Kidney epithelial cell (primary cell): ENCODE measurements around the gene GRB7. TPM values are rescaled to one million over a fixed set of nuclear protein-coding genes. Genes with fewer than 3 reads are reported as not detected.
"Not testable (repeated sequence)": the region's sequence is repeated elsewhere in the genome, so short reads cannot be mapped to it uniquely, and the experiment has no call there.

Experiments
- DNase-seq: peaks from one replicate; pipeline ENCODE4 v3.0.0-alpha.2; 2010; ENCODE audit warnings: low read depth
- H3K27me3 ChIP-seq: 2 replicates; pipeline ENCODE4 v1.6.0; 2011; ENCODE audit warnings: low read length; ENCODE audit not compliant: control insufficient read depth, insufficient read depth
- H3K36me3 ChIP-seq: 2 replicates; pipeline ENCODE4 v1.5.1; 2011; ENCODE audit warnings: low read length; ENCODE audit not compliant: control insufficient read depth, insufficient read depth
- H3K4me3 ChIP-seq: 2 replicates; pipeline ENCODE4 v1.5.1; 2011; ENCODE audit warnings: low read depth, mild to moderate bottlenecking, control low read depth, low read length
- CTCF ChIP-seq: IDR thresholded peaks from 2 replicates; pipeline ENCODE4 v1.5.1; 2011; ENCODE audit warnings: mild to moderate bottlenecking, moderate library complexity, low read length, control low read depth, inconsistent platforms; ENCODE audit not compliant: insufficient read depth, poor library complexity, severe bottlenecking
- total RNA-seq: library from RNA; depleted of rRNA; stranded (reverse); fragments of >200 nt; gene quantifications from 2 replicates; pipeline ENCODE4 v1.2.3, GENCODE V29; 2015

GRB7 gene
- total RNA-seq, 1 donor from 2014 or later, result 21.2 TPM

GRCh38 chr17:39761861-39762496 lies 24.2 kb downstream of the GRB7 start:
- Histone ChIP-seq H3K4me3 (no peak overlapping the region), H3K36me3 (no peaks in the 10 kb centered on the region), H3K27me3 (no peaks in the 10 kb centered on the region)
- no peak for TF ChIP-seq CTCF
- no peak for DNase-seq

GRCh38 chr17:39763051-39763820 lies 25.5 kb downstream of the GRB7 start:
- no peak overlapping the region for H3K4me3 ChIP-seq
- no peaks in the 10 kb centered on the region for H3K36me3 ChIP-seq
- H3K27me3 ChIP-seq, result no peaks in the 10 kb centered on the region
- no peak for DNase-seq
- TF ChIP-seq CTCF, result no peak

GRCh38 chr17:39764171-39764570 lies 26.4 kb downstream of the GRB7 start:
- H3K4me3 ChIP-seq, H3K36me3 ChIP-seq, DNase-seq, H3K27me3 ChIP-seq: not testable (repeated sequence)

GRCh38 chr17:39765175-39765574 lies 27.4 kb downstream of the GRB7 start:
- Histone ChIP-seq H3K4me3 (no peak overlapping the region), H3K27me3 (no peaks in the 10 kb centered on the region), H3K36me3 (no peaks in the 10 kb centered on the region)
- TF ChIP-seq CTCF, result no peak
- no peak for DNase-seq

- Histone ChIP-seq H3K4me3 (no peak overlapping the region), H3K27me3 (no peaks in the 10 kb centered on the region), H3K36me3 (no peaks in the 10 kb centered on the region)
- no peak for DNase-seq
- TF ChIP-seq CTCF, result no peak
Observed at GRCh38 chr17:39765766-39766165, 28.0 kb downstream of the GRB7 start.

GRCh38 chr17:39767147-39767546 lies 29.4 kb downstream of the GRB7 start:
- TF ChIP-seq CTCF, result no peak
- Histone ChIP-seq H3K36me3 (no peaks in the 10 kb centered on the region), H3K27me3 (no peaks in the 10 kb centered on the region), H3K4me3 (no peak overlapping the region)
- DNase-seq, result no peak
